Gastroesophageal sphincter (tissue), 4 donors: ENCODE results near the gene PAX3. TPM values are rescaled to one million over a fixed set of nuclear protein-coding genes. Genes with fewer than 3 reads are reported as not detected.

Experiments
- ATAC-seq: fragments of 150-250 bp; one replicate; pipeline ENCODE4 v1.9.1; 2016; ENCODE audit warnings: mild to moderate bottlenecking, moderate library complexity
- H3K27ac ChIP-seq, 4 donors: fragments of 200-600 bp; sonication (generic) in 3 of 4; 1 replicate in 3 of 4; 2 replicates in 1 of 4; pipeline ENCODE4 v1.5.1; 2016 to 2019
- H3K27me3 ChIP-seq: fragments of 200-600 bp; sonication (generic); one replicate; pipeline ENCODE4 v1.5.1; 2019
- H3K36me3 ChIP-seq, 2 donors: fragments of 200-600 bp; sonication (generic); one replicate each; pipeline ENCODE4 v1.5.1; 2019; ENCODE audit warnings: control low read depth in 1 of 2
- H3K4me1 ChIP-seq, 3 donors: fragments of 200-600 bp; sonication (generic); 1 replicate in 2 of 3; 2 replicates in 1 of 3; pipeline ENCODE4 v1.5.1; 2016 to 2019; ENCODE audit warnings: control low read depth in 2 of 3
- H3K4me3 ChIP-seq, 2 donors: fragments of 200-600 bp; sonication (generic); one replicate each; pipeline ENCODE4 v1.5.1; 2019; ENCODE audit warnings: mild to moderate bottlenecking in 1 of 2, moderate library complexity in 1 of 2
- H3K9me3 ChIP-seq, 3 donors: fragments of 200-600 bp; sonication (generic); one replicate each; pipeline ENCODE4 v1.5.1; 2017 to 2019; ENCODE audit warnings: control low read depth in 2 of 3
- EP300 ChIP-seq: sonication (generic); formaldehyde crosslinking; IDR thresholded peaks from one replicate; pipeline ENCODE4 v1.6.1; 2017; ENCODE audit warnings: antibody characterized with exemption, mild to moderate bottlenecking
- POLR2A ChIP-seq, 2 donors: fragments of 450-650 bp; IDR thresholded peaks; one replicate each; pipeline ENCODE4 v1.6.1; 2017; ENCODE audit warnings: antibody characterized with exemption in 2 of 2, mild to moderate bottlenecking in 2 of 2, moderate library complexity in 1 of 2
- POLR2AphosphoS5 ChIP-seq: sonication (generic); formaldehyde crosslinking; IDR thresholded peaks from one replicate; pipeline ENCODE4 v1.6.1; 2017; ENCODE audit warnings: antibody characterized with exemption
- WGBS, 2 donors: methylation state at CpG; one replicate each; pipeline ENCODE4 v1.1.5; 2018; ENCODE audit warnings: low coverage in 1 of 2; 5-methylcytosine and 5-hydroxymethylcytosine counted together
- total RNA-seq, 4 donors: library from RNA; depleted of rRNA; stranded (reverse); fragments of >200 nt; gene quantifications; one replicate each; pipeline ENCODE4 v1.1.0, GENCODE V29; 2016
- TF ChIP-seq, protein P1 (sequence below), 4 experiments: fragments of 200-600 bp in 2 of 4; fragments of 450-650 bp in 2 of 4; sonication (generic) in 1 of 4; IDR thresholded peaks; one replicate each; pipeline ENCODE4 v1.5.1; 2017 to 2019; ENCODE audit warnings: antibody characterized with exemption in 4 of 4, mild to moderate bottlenecking in 2 of 4, moderate library complexity in 2 of 4

The PAX3 gene
- total RNA-seq, 4 donors from 2014 or later, result 0.31 TPM; not detected in 3

GRCh38 chr2:222261504-222261903, 37.3 kb downstream of the PAX3 start:
- no peaks in the 10 kb centered on the region for H3K36me3 ChIP-seq
- H3K4me3 ChIP-seq, result no peak overlapping the region
- H3K27ac ChIP-seq, result no peak overlapping the region
- H3K9me3 ChIP-seq, result peaks cover 0 to 7% (median 0%) of the 10 kb centered on the region in 3 donors
- ATAC-seq, result no peak
- H3K27me3 ChIP-seq, result peaks cover 78% of the 10 kb centered on the region
- TF ChIP-seq, protein P1, sequence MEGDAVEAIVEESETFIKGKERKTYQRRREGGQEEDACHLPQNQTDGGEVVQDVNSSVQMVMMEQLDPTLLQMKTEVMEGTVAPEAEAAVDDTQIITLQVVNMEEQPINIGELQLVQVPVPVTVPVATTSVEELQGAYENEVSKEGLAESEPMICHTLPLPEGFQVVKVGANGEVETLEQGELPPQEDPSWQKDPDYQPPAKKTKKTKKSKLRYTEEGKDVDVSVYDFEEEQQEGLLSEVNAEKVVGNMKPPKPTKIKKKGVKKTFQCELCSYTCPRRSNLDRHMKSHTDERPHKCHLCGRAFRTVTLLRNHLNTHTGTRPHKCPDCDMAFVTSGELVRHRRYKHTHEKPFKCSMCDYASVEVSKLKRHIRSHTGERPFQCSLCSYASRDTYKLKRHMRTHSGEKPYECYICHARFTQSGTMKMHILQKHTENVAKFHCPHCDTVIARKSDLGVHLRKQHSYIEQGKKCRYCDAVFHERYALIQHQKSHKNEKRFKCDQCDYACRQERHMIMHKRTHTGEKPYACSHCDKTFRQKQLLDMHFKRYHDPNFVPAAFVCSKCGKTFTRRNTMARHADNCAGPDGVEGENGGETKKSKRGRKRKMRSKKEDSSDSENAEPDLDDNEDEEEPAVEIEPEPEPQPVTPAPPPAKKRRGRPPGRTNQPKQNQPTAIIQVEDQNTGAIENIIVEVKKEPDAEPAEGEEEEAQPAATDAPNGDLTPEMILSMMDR (IDR thresholded peaks at IDR 0.05), result no peak
- TF ChIP-seq POLR2A (IDR thresholded peaks at IDR 0.05), result no peak
- no peak for TF ChIP-seq EP300
- no peak for TF ChIP-seq POLR2AphosphoS5
- WGBS, 2 donors, result 59 to 67% methylated on average over 2 of the region's 2 CpGs
- H3K4me1 ChIP-seq, result no peaks in the 10 kb centered on the region

GRCh38 chr2:222257645-222258044, 41.2 kb downstream of the PAX3 start:
- ATAC-seq, result no peak
- Histone ChIP-seq H3K27me3 (peaks cover 56% of the 10 kb centered on the region), H3K9me3 (no peaks in the 10 kb centered on the region), H3K4me3 (no peak overlapping the region), H3K36me3 (no peaks in the 10 kb centered on the region), H3K27ac (no peak overlapping the region), H3K4me1 (no peaks in the 10 kb centered on the region)
- TF ChIP-seq POLR2A (IDR thresholded peaks at IDR 0.05) (no peak), POLR2AphosphoS5 (no peak), EP300 (no peak)
- TF ChIP-seq, protein P1 (IDR thresholded peaks at IDR 0.05), result no peak
- 11 to 19% methylated on average over 3 to 4 of the region's 6 CpGs for WGBS, 2 donors

- TF ChIP-seq POLR2A (IDR thresholded peaks at IDR 0.05) (no peak), POLR2AphosphoS5 (no peak), EP300 (no peak)
- TF ChIP-seq, protein P1 (IDR thresholded peaks at IDR 0.05), result no peak
- H3K27me3 ChIP-seq, result peaks cover 50% of the 10 kb centered on the region
- no peaks in the 10 kb centered on the region for H3K9me3 ChIP-seq
- H3K4me3 ChIP-seq, result no peak overlapping the region
- WGBS, 2 donors, result 4 to 6% methylated on average over 8 of the region's 8 CpGs
- H3K36me3 ChIP-seq, result no peaks in the 10 kb centered on the region
- no peak overlapping the region for H3K27ac ChIP-seq
- H3K4me1 ChIP-seq, result no peaks in the 10 kb centered on the region
- no peak for ATAC-seq
Observed at GRCh38 chr2:222256250-222256649, 42.5 kb downstream of the PAX3 start.

DNA sequence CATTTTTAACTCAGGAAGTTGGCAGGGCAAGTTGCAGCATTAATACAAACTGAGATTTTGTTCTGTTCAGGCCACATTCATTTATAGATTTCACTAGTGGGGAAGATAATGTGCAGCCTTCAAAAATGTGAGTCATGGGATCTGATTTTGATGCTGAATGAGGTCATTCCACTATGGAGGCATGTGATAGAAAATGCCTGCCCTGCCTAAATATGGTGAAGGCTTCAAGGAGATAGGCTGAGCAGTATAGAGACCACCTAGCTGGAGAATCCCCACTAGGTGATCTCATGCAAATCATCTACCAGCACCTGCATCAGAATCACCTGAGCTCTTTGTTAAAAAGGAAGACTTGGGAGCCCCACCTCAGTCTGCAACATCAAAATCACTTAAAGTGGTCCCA, 43.7 kb downstream of the PAX3 start:
- no peak for ATAC-seq
- Histone ChIP-seq H3K27ac (no peak overlapping the region), H3K9me3 (no peaks in the 10 kb centered on the region), H3K4me1 (no peaks in the 10 kb centered on the region), H3K4me3 (no peak overlapping the region), H3K36me3 (no peaks in the 10 kb centered on the region), H3K27me3 (peaks cover 41% of the 10 kb centered on the region)
- TF ChIP-seq POLR2A (IDR thresholded peaks at IDR 0.05), result no peak
- TF ChIP-seq, protein P1 (IDR thresholded peaks at IDR 0.05), result no peak
- no peak for TF ChIP-seq EP300
- no peak for TF ChIP-seq POLR2AphosphoS5

DNA sequence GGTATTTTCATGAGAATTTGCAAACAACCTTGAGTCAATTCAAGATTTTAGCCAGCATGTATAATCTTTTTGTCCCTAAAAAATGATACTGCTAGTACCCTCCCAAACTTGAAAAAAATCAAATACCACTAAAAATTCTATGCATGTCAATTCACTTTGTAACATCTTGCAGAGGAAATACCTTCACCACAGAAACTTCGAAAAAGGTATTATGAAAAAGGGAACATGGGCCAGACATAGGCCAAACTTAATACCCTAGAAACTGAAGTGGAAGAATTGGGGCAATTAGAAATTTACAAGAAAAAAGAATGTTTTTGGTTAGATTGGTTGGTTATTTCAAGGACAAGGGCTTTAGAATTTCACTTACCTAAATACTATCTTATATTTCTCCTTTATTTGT, 48.5 kb downstream of the PAX3 start:
- Histone ChIP-seq H3K9me3 (no peaks in the 10 kb centered on the region), H3K27me3 (peaks cover 4% of the 10 kb centered on the region), H3K4me3 (no peak overlapping the region), H3K27ac (no peak overlapping the region), H3K36me3 (no peaks in the 10 kb centered on the region), H3K4me1 (no peaks in the 10 kb centered on the region)
- ATAC-seq, result no peak
- TF ChIP-seq EP300 (no peak), POLR2AphosphoS5 (no peak), POLR2A (IDR thresholded peaks at IDR 0.05) (no peak)
- TF ChIP-seq, protein P1 (IDR thresholded peaks at IDR 0.05), result no peak
- 57 to 79% methylated on average over 1 of the region's 1 CpG for WGBS, 2 donors
